H54 (cell line): Measurements from ENCODE around the gene CCR5AS.

ENCODE experiments used
- DNase-seq: peaks from one replicate; pipeline ENCODE4 v3.0.0; 2011; ENCODE audit warnings: low spot score, mixed read lengths; ENCODE audit not compliant: insufficient read length
- FAIRE-seq: peaks from 3 replicates; lab custom pipeline; 2011; peaks lifted over from hg19 to GRCh38; lab: Jason Lieb, UNC
- POLR2A ChIP-seq: IDR thresholded peaks from 2 replicates; pipeline ENCODE4 v1.6.1; 2011; ENCODE audit warnings: low read depth, mild to moderate bottlenecking, low read length

CCR5AS gene

GRCh38 chr3:46325645-46326300, 81.1 kb downstream of the CCR5AS start:
- TF ChIP-seq POLR2A, result no peak
- DNase-seq (no peak), FAIRE-seq (no peak)

- DNase-seq (no peak), FAIRE-seq (no peak)
- TF ChIP-seq POLR2A, result no peak
Measured at GRCh38 chr3:46324036-46324435, 82.8 kb downstream of the CCR5AS start.

GRCh38 chr3:46321461-46322104, 85.3 kb downstream of the CCR5AS start:
- TF ChIP-seq POLR2A, result no peak
- FAIRE-seq, result no peak
- no peak for DNase-seq

GRCh38 chr3:46318207-46318927, 88.5 kb downstream of the CCR5AS start:
- DNase-seq (no peak), FAIRE-seq (no peak)
- TF ChIP-seq POLR2A, result no peak

- FAIRE-seq (no peak), DNase-seq (no peak)
- TF ChIP-seq POLR2A, result no peak
Measured at GRCh38 chr3:46316206-46316605, 90.7 kb downstream of the CCR5AS start.

GRCh38 chr3:46314517-46314916, 92.3 kb downstream of the CCR5AS start:
- no peak for FAIRE-seq
- DNase-seq, result no peak
- TF ChIP-seq POLR2A, result no peak
